ENCODE data around the gene MYO3A. TPM values are rescaled to one million over a fixed set of nuclear protein-coding genes. Genes with fewer than 3 reads are reported as not detected.

Gene MYO3A
- total RNA-seq, 1 experiment from 2014 or later = not detected

DNA sequence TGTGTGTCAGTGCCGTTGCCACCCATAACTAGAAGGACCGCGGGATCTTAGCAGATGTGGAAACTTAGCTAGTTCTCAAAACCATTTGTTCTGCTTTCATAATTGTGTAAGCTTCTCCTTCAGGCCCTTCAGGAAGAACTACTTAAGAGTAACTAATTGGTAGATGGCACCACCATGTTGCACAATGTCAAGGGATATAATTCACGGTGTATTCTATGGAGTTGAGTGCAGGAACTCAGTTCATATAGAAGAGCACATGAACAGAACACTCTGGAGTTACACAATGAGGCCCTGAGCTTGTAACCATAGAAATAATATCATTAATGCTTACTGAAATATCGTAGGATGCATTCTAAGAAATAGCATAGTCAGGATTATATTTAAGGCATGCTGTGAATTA, 156.0 kb downstream of the MYO3A start:
- BruUV-seq (replicated peaks) = no TSS peak
- no peaks in the 10 kb centered on the region for H3K27me3 ChIP-seq (ENCODE audit: control insufficient read depth, insufficient read depth, low read length)
- CTCF ChIA-PET = no interaction called here
- POLR2A ChIA-PET = no interaction called here
- in situ Hi-C loops (cut with HindIII; ENCODE audit: low pct_unique_long_range_greater_than_20kb, low sequenced_read_pairs) (no loop called here), intact Hi-C loops (cut with micrococcal nuclease; ENCODE audit: unreplicated experiment) (no loop called here)
- no peak for TF ChIP-seq CTCF (IDR thresholded peaks at IDR 0.05)
- TF ChIP-seq POLR2AphosphoS5 (IDR thresholded peaks at IDR 0.05; ENCODE audit: low read depth, low read length) = no peak
- H3K4me3 ChIP-seq (ENCODE audit: low read depth in 2 of 2, low read length in 2 of 2) = no peak overlapping the region
- H3K4me1 ChIP-seq (ENCODE audit: control insufficient read depth, insufficient read depth, low read length) = no peaks in the 10 kb centered on the region
- no peaks in the 10 kb centered on the region for H3K9me3 ChIP-seq (ENCODE audit: control insufficient read depth, insufficient read depth, low read depth, low read length)
- H3K27ac ChIP-seq (ENCODE audit: low read length) = no peak overlapping the region
- ATAC-seq (no peak), DNase-seq (ENCODE audit: low read depth, low spot score) (no peak)
- H3K36me3 ChIP-seq (ENCODE audit: control insufficient read depth, insufficient read depth, low read length) = no peaks in the 10 kb centered on the region

DNA sequence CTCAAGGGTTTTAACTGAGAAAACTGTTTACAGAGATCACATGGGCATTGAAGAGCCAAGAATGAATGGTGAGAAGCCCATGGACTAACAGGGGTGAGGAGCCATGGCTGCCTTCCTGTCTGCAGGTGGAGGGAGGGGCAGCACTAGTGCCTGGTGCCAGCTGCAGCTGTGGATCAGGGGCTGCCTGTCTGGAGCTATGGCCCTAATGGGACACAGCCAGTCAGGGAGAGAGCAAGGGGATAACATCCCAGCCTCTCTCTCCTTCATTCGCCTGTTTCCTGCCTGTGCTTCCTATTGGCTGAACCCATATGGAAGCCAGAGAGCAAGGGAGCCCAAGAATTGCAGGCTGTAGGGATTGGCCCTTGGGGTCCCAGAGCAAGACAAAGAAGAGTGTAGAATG, 156.7 kb downstream of the MYO3A start:
- no peaks in the 10 kb centered on the region for H3K9me3 ChIP-seq (ENCODE audit: control insufficient read depth, insufficient read depth, low read depth, low read length)
- no peaks in the 10 kb centered on the region for H3K27me3 ChIP-seq (ENCODE audit: control insufficient read depth, insufficient read depth, low read length)
- H3K4me3 ChIP-seq (ENCODE audit: low read depth in 2 of 2, low read length in 2 of 2) = no peak overlapping the region
- no peak overlapping the region for H3K27ac ChIP-seq (ENCODE audit: low read length)
- DNase-seq (ENCODE audit: low read depth, low spot score) (no peak), ATAC-seq (no peak)
- intact Hi-C loops (cut with micrococcal nuclease; ENCODE audit: unreplicated experiment) = no loop called here
- no peaks in the 10 kb centered on the region for H3K36me3 ChIP-seq (ENCODE audit: control insufficient read depth, insufficient read depth, low read length)
- in situ Hi-C loops (cut with HindIII; ENCODE audit: low pct_unique_long_range_greater_than_20kb, low sequenced_read_pairs) = no loop called here
- CTCF ChIA-PET = no interaction called here
- TF ChIP-seq POLR2AphosphoS5 (IDR thresholded peaks at IDR 0.05; ENCODE audit: low read depth, low read length) = no peak
- TF ChIP-seq CTCF (IDR thresholded peaks at IDR 0.05) = no peak
- TF ChIP-seq, protein P1, sequence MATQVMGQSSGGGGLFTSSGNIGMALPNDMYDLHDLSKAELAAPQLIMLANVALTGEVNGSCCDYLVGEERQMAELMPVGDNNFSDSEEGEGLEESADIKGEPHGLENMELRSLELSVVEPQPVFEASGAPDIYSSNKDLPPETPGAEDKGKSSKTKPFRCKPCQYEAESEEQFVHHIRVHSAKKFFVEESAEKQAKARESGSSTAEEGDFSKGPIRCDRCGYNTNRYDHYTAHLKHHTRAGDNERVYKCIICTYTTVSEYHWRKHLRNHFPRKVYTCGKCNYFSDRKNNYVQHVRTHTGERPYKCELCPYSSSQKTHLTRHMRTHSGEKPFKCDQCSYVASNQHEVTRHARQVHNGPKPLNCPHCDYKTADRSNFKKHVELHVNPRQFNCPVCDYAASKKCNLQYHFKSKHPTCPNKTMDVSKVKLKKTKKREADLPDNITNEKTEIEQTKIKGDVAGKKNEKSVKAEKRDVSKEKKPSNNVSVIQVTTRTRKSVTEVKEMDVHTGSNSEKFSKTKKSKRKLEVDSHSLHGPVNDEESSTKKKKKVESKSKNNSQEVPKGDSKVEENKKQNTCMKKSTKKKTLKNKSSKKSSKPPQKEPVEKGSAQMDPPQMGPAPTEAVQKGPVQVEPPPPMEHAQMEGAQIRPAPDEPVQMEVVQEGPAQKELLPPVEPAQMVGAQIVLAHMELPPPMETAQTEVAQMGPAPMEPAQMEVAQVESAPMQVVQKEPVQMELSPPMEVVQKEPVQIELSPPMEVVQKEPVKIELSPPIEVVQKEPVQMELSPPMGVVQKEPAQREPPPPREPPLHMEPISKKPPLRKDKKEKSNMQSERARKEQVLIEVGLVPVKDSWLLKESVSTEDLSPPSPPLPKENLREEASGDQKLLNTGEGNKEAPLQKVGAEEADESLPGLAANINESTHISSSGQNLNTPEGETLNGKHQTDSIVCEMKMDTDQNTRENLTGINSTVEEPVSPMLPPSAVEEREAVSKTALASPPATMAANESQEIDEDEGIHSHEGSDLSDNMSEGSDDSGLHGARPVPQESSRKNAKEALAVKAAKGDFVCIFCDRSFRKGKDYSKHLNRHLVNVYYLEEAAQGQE (IDR thresholded peaks at IDR 0.05; ENCODE audit: insufficient read depth in 1 of 2, low read depth in 2 of 2, low read length in 1 of 2) = no peak
- TF ChIP-seq TCF7L2 (IDR thresholded peaks at IDR 0.05; ENCODE audit: low read depth, low read length) = no peak
- TF ChIP-seq SIN3A (IDR thresholded peaks at IDR 0.05; ENCODE audit: borderline replicate concordance, insufficient read depth, low read depth, low read length) = no peak
- POLR2A ChIA-PET = no interaction called here
- no TSS peak for BruUV-seq (replicated peaks)
- no peaks in the 10 kb centered on the region for H3K4me1 ChIP-seq (ENCODE audit: control insufficient read depth, insufficient read depth, low read length)

DNA sequence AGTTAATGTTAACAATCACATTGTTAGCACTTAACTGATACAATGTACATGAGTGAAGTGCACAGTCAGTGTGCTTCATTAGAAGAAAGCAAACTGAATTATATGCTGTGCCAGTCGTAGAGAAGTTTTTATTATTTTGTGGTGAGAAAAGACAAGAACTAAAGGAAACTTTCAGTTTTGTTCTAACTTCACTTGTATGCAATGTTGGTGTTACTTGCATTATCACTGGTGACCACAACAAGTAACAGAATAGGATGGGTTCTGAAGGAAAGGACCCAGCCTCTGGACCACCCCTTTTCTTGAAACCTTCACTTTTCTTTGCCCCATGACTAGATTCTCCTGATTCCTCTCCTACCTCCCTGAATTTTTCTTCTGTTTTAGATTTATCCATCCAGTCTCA, 159.2 kb downstream of the MYO3A start:
- intact Hi-C loops (cut with micrococcal nuclease; ENCODE audit: unreplicated experiment) (no loop called here), in situ Hi-C loops (cut with HindIII; ENCODE audit: low pct_unique_long_range_greater_than_20kb, low sequenced_read_pairs) (no loop called here)
- Histone ChIP-seq H3K4me1 (ENCODE audit: control insufficient read depth, insufficient read depth, low read length) (no peaks in the 10 kb centered on the region), H3K4me3 (ENCODE audit: low read depth in 2 of 2, low read length in 2 of 2) (no peak overlapping the region), H3K27me3 (ENCODE audit: control insufficient read depth, insufficient read depth, low read length) (no peaks in the 10 kb centered on the region), H3K9me3 (ENCODE audit: control insufficient read depth, insufficient read depth, low read depth, low read length) (no peaks in the 10 kb centered on the region), H3K27ac (ENCODE audit: low read length) (no peak overlapping the region), H3K36me3 (ENCODE audit: control insufficient read depth, insufficient read depth, low read length) (no peaks in the 10 kb centered on the region)
- ChIA-PET CTCF (no interaction called here), POLR2A (no interaction called here)
- BruUV-seq (replicated peaks) = no TSS peak
- no peak for DNase-seq (ENCODE audit: low read depth, low spot score)
- TF ChIP-seq CTCF (IDR thresholded peaks at IDR 0.05) = no peak
- no peak for ATAC-seq
